Keratinocyte (primary cell): ENCODE measurements around the gene BBS1. TPM values are rescaled to one million over a fixed set of nuclear protein-coding genes. Genes with fewer than 3 reads are reported as not detected.

Experiments used
- DNase-seq: peaks from one replicate; pipeline ENCODE4 v3.0.0-alpha.2; 2011; ENCODE audit warnings: low read depth, missing footprints, low spot score
- FAIRE-seq: peaks from 2 replicates; lab custom pipeline; 2011; peaks lifted over from hg19 to GRCh38; lab: Jason Lieb, UNC
- H2AFZ ChIP-seq: 2 replicates; pipeline ENCODE4 v1.6.0; 2012; ENCODE audit warnings: low read length, control low read depth, inconsistent platforms; ENCODE audit not compliant: control insufficient read depth
- H3K27ac ChIP-seq: 2 replicates; pipeline ENCODE4 v1.5.1; 2011; ENCODE audit warnings: low read length; ENCODE audit not compliant: control insufficient read depth, insufficient read depth
- H3K27me3 ChIP-seq: 3 replicates; pipeline ENCODE4 v1.6.0; 2011; ENCODE audit warnings: low read length; ENCODE audit not compliant: control insufficient read depth, insufficient read depth; ENCODE audit errors: extremely low read depth
- H3K36me3 ChIP-seq, 2 experiments: 2 replicates in 1 of 2; 3 replicates in 1 of 2; pipeline ENCODE4 v1.5.1; 2011; ENCODE audit warnings: low read length in 2 of 2, mild to moderate bottlenecking in 1 of 2; ENCODE audit not compliant: control insufficient read depth in 2 of 2, insufficient read depth in 2 of 2; ENCODE audit errors: extremely low read depth in 1 of 2
- H3K4me1 ChIP-seq: 3 replicates; pipeline ENCODE4 v1.5.1; 2011; ENCODE audit warnings: low read length; ENCODE audit not compliant: control insufficient read depth, insufficient read depth; ENCODE audit errors: extremely low read depth
- H3K4me2 ChIP-seq: 3 replicates; pipeline ENCODE4 v1.6.0; 2011; ENCODE audit warnings: low read depth, low read length; ENCODE audit not compliant: control insufficient read depth, insufficient read depth; ENCODE audit errors: extremely low read depth
- H3K4me3 ChIP-seq, 3 experiments: fragments of 200-600 bp in 1 of 3; sonication (generic) in 1 of 3; 2 replicates in 2 of 3; 3 replicates in 1 of 3; pipeline ENCODE4 v1.5.1; 2011 to 2016; ENCODE audit warnings: low read length in 3 of 3, mild to moderate bottlenecking in 3 of 3, control low read depth in 2 of 3, inconsistent platforms in 1 of 3, low read depth in 1 of 3, mixed read lengths in 1 of 3, mixed run types in 1 of 3, moderate library complexity in 1 of 3; ENCODE audit not compliant: control insufficient read depth in 2 of 3, insufficient read depth in 2 of 3; ENCODE audit errors: extremely low read depth in 1 of 3
- H3K79me2 ChIP-seq: 2 replicates; pipeline ENCODE4 v1.6.0; 2012; ENCODE audit warnings: low read length; ENCODE audit not compliant: control insufficient read depth, insufficient read depth
- H3K9ac ChIP-seq: 3 replicates; pipeline ENCODE4 v1.6.0; 2011; ENCODE audit warnings: low read length; ENCODE audit not compliant: control insufficient read depth, insufficient read depth; ENCODE audit errors: extremely low read depth
- H3K9me1 ChIP-seq: 3 replicates; pipeline ENCODE4 v1.6.0; 2011; ENCODE audit warnings: low read length; ENCODE audit not compliant: control insufficient read depth, insufficient read depth; ENCODE audit errors: extremely low read depth
- H3K9me3 ChIP-seq: 2 replicates; pipeline ENCODE4 v1.5.1; 2012; ENCODE audit warnings: low read depth, low read length; ENCODE audit not compliant: control insufficient read depth
- H4K20me1 ChIP-seq: 3 replicates; pipeline ENCODE4 v1.6.0; 2011; ENCODE audit warnings: low read length; ENCODE audit not compliant: control insufficient read depth, insufficient read depth; ENCODE audit errors: extremely low read depth
- CTCF ChIP-seq, 3 experiments: IDR thresholded peaks in 1 of 3; conservative IDR thresholded peaks in 1 of 3; optimal IDR thresholded peaks in 1 of 3; 2 replicates in 2 of 3; 3 replicates in 1 of 3; pipeline versions ENCODE3 to v1.5.1; 2011; ENCODE audit warnings: low read length in 3 of 3, mild to moderate bottlenecking in 3 of 3, moderate library complexity in 2 of 3, control low read depth in 1 of 3, inconsistent platforms in 1 of 3; ENCODE audit not compliant: insufficient read depth in 2 of 3; ENCODE audit errors: extremely low read depth in 1 of 3
- EZH2 ChIP-seq: IDR thresholded peaks from one replicate; pipeline ENCODE4 v1.6.1; 2012; ENCODE audit warnings: inconsistent platforms, mild to moderate bottlenecking, low read length, moderate library complexity
- dilution Hi-C: fragments of 300-500 bp; cut with MboI; formaldehyde crosslinking; loops from one replicate; pipeline ENCODE4 v1.7.0; 2020; ENCODE audit warnings: low sequenced_read_pairs; ENCODE audit not compliant: extremely low pct_ligation_motif_present
- polyA plus RNA-seq, 5 experiments: library from polyadenylated mRNA; depleted of rRNA in 3 of 5; stranded (reverse) in 3 of 5; stranded (forward) in 1 of 5; unstranded in 1 of 5; fragments of >200 nt; gene quantifications; 1 replicate in 1 of 5; 2 replicates in 3 of 5; 3 replicates in 1 of 5; pipeline versions ENCODE4 v1.2.1 to v1.2.3, GENCODE V29; 2011 to 2012; ENCODE audit warnings: missing spikeins in 2 of 5, low read depth in 1 of 5, low replicate concordance in 1 of 5

BBS1 gene
- polyA plus RNA-seq, 1 donor (not counting 4 experiments of a cell fraction or from before 2014, with no cell fraction given), result 11.7 TPM

DNA sequence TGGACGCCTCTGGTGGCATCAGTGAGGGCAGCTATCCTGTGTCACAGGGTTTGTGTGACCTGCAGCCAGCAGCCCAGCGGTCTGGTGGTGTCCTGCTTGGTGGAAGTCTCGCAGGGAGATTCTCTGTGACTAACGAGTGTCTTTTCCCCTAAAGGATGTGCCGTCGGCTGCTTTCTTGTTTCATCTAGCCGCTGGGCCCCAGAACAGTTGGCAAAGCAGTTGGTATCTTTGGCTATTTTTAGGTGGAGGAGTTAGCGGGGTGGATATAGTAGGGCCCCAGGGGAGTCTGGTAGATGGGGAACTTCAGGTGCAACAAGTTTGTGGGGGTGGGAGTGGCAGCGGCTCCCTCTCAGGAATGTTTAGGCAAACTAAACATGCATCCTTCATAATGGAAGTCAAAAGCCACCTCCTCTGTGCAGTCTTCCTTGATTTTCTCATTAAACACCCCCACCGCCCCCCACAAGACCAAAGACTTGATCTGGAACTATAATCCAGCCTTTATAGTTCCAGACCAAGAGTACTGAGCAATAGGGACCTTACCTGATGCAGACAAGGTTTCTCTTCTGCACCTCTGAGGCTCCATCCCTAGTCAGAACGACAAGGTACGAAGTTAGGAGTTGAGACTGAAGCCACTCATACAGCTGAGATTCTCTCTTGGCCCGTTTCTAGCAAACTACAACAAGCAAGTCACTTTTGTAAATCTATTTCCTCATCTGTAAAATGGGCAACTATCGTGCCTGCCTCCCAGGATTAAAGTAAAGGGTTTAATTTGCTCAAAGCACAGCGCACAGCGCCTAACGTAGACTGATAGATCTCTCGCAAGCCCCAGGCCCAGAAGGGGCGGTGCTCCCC lies 44.8 kb upstream of the BBS1 start:
- H3K9ac ChIP-seq, result peak overlapping the region; percentile 73
- H3K4me2 ChIP-seq, result peak overlapping the region; percentile 85
- H3K36me3 ChIP-seq, result peaks cover 0 to 7% of the 10 kb centered on the region in 2 experiments
- no peaks in the 10 kb centered on the region for H4K20me1 ChIP-seq
- no peaks in the 10 kb centered on the region for H3K9me3 ChIP-seq
- peak overlapping the region in 2 of 3 experiments; percentile 59 to 73 for H3K4me3 ChIP-seq
- DNase-seq, result no peak
- FAIRE-seq, result no peak
- no peak overlapping the region for H3K27ac ChIP-seq
- no peak overlapping the region for H2AFZ ChIP-seq
- H3K9me1 ChIP-seq, result no peaks in the 10 kb centered on the region
- dilution Hi-C loops, result no loop called here
- H3K27me3 ChIP-seq, result no peaks in the 10 kb centered on the region
- no peak for TF ChIP-seq EZH2
- no peak for TF ChIP-seq CTCF (optimal IDR thresholded peaks at IDR 0.05 in 1 of 3, IDR thresholded peaks at IDR 0.05 in 1 of 3, conservative IDR thresholded peaks at IDR 0.05 in 1 of 3; ENCODE audit: extremely low read depth in 1 of 3, insufficient read depth in 2 of 3, low read length in 3 of 3)
- no peaks in the 10 kb centered on the region for H3K79me2 ChIP-seq
- H3K4me1 ChIP-seq, result peaks cover 7% of the 10 kb centered on the region

GRCh38 chr11:66466225-66467033 lies 44.0 kb upstream of the BBS1 start, which contains the start of gene PELI3:
Gene PELI3 (plus strand): TSS chr11:66466905. CDS start chr11:66468129, 1,224 bp downstream.
- no peaks in the 10 kb centered on the region for H3K9me3 ChIP-seq
- peak within 1 kb of the TSS; percentile 40 for H3K27ac ChIP-seq
- no peaks in the 10 kb centered on the region for H4K20me1 ChIP-seq
- H3K79me2 ChIP-seq, result no peaks in the 10 kb centered on the region
- peaks cover 0 to 7% of the 10 kb centered on the region in 2 experiments for H3K36me3 ChIP-seq
- dilution Hi-C loops, result no loop called here
- no peaks in the 10 kb centered on the region for H3K9me1 ChIP-seq
- H3K4me3 ChIP-seq, result peak within 1 kb of the TSS; percentile 52 to 83 (median 73)
- DNase-seq, result peak; percentile 57
- no peaks in the 10 kb centered on the region for H3K27me3 ChIP-seq
- FAIRE-seq, result no peak
- peak within 1 kb of the TSS; percentile 73 for H3K9ac ChIP-seq
- peak within 1 kb of the TSS; percentile 90 for H3K4me2 ChIP-seq
- peak within 1 kb of the TSS; percentile 88 for H2AFZ ChIP-seq
- peaks cover 7% of the 10 kb centered on the region for H3K4me1 ChIP-seq
- no peak for TF ChIP-seq CTCF (optimal IDR thresholded peaks at IDR 0.05 in 1 of 3, IDR thresholded peaks at IDR 0.05 in 1 of 3, conservative IDR thresholded peaks at IDR 0.05 in 1 of 3; ENCODE audit: extremely low read depth in 1 of 3, insufficient read depth in 2 of 3, low read length in 3 of 3)
- TF ChIP-seq EZH2, result no peak
